Bronchial epithelial cell (primary cell): ENCODE data around the gene AOAH. TPM values are rescaled to one million over a fixed set of nuclear protein-coding genes. Genes with fewer than 3 reads are reported as not detected.

Experiments used
- DNase-seq: peaks from one replicate; pipeline ENCODE4 v3.0.0-alpha.2; 2010; ENCODE audit warnings: low read depth
- FAIRE-seq: peaks from 2 replicates; lab custom pipeline; 2011; peaks lifted over from hg19 to GRCh38; lab: Jason Lieb, UNC
- H3K27me3 ChIP-seq: 2 replicates; pipeline ENCODE4 v1.5.1; 2011; ENCODE audit warnings: low read length; ENCODE audit not compliant: control insufficient read depth, insufficient read depth
- H3K36me3 ChIP-seq: 2 replicates; pipeline ENCODE4 v1.5.1; 2011; ENCODE audit warnings: low read length; ENCODE audit not compliant: control insufficient read depth, insufficient read depth
- H3K4me3 ChIP-seq: 2 replicates; pipeline ENCODE4 v1.5.1; 2011; ENCODE audit warnings: mild to moderate bottlenecking, low read depth, low read length, control low read depth
- CTCF ChIP-seq: IDR thresholded peaks from 2 replicates; pipeline ENCODE4 v1.5.1; 2011; ENCODE audit warnings: mild to moderate bottlenecking, moderate library complexity, low read length, control low read depth, inconsistent platforms; ENCODE audit not compliant: insufficient read depth, severe bottlenecking
- total RNA-seq: library from RNA; depleted of rRNA; stranded (reverse); fragments of >200 nt; gene quantifications from 2 replicates; pipeline ENCODE4 v1.2.1, GENCODE V29; 2014

The AOAH gene
- total RNA-seq, result not detected in 2 replicates

- H3K36me3 ChIP-seq, result no peaks in the 10 kb centered on the region
- TF ChIP-seq CTCF, result no peak
- FAIRE-seq (no peak), DNase-seq (no peak)
- no peak within 1 kb of the TSS for H3K4me3 ChIP-seq
- no peaks in the 10 kb centered on the region for H3K27me3 ChIP-seq
Observed at GRCh38 chr7:36723951-36724664, at the start of gene AOAH. AOAH (minus strand) TSS chr7:36724494; CDS start chr7:36724148, 346 bp downstream.

- Histone ChIP-seq H3K4me3 (no peak overlapping the region), H3K27me3 (peaks cover 1% of the 10 kb centered on the region), H3K36me3 (no peaks in the 10 kb centered on the region)
- TF ChIP-seq CTCF, result no peak
- FAIRE-seq, result no peak
- DNase-seq, result no peak
Observed at GRCh38 chr7:36766451-36766850, 42.2 kb upstream of the AOAH start.

GRCh38 chr7:36765605-36766004 lies 41.3 kb upstream of the AOAH start:
- Histone ChIP-seq H3K27me3 (peaks cover 1% of the 10 kb centered on the region), H3K36me3 (no peaks in the 10 kb centered on the region), H3K4me3 (no peak overlapping the region)
- no peak for TF ChIP-seq CTCF
- FAIRE-seq (no peak), DNase-seq (no peak)

GRCh38 chr7:36764929-36765328 lies 40.6 kb upstream of the AOAH start:
- DNase-seq, result no peak
- no peak for FAIRE-seq
- TF ChIP-seq CTCF, result no peak
- H3K4me3 ChIP-seq, result no peak overlapping the region
- peaks cover 1% of the 10 kb centered on the region for H3K27me3 ChIP-seq
- H3K36me3 ChIP-seq, result no peaks in the 10 kb centered on the region

GRCh38 chr7:36763132-36763816 lies 39.0 kb upstream of the AOAH start:
- FAIRE-seq (no peak), DNase-seq (no peak)
- Histone ChIP-seq H3K36me3 (no peaks in the 10 kb centered on the region), H3K4me3 (no peak overlapping the region), H3K27me3 (peaks cover 1% of the 10 kb centered on the region)
- TF ChIP-seq CTCF, result no peak
